ENCODE data around the gene BBOF1.

BBOF1 gene

GRCh38 chr14:74034572-74034971 lies 15.4 kb downstream of the BBOF1 start:
- H3K79me2 ChIP-seq (ENCODE audit: insufficient read depth, low read length) = no peaks in the 10 kb centered on the region
- no peak for DNase-seq

DNA sequence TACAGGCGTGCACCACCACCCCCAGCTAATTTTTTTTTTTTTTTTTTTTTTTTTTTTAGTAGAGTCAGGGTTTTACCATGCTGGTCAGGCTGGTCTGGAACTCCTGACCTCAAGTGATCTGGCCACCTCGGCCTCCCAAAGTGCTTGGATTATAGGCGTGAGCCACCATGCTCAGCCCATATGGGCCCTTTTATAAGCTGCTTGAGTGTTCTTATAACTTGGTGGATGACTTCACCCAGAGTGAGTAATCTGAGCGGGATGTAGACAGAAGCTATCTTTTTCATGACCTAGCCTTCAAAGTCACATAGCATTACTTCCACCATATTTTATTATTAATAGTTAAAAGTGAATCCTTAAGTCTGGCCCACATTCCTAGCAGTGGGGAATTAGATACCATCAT lies 16.4 kb downstream of the BBOF1 start:
- H2AFZ ChIP-seq (ENCODE audit: low read depth, low read length) = no peak overlapping the region
- H3K27ac ChIP-seq (ENCODE audit: low read length) = no peak overlapping the region
- H3K27me3 ChIP-seq (ENCODE audit: insufficient read depth, low read length, poor library complexity) = no peaks in the 10 kb centered on the region
- no peaks in the 10 kb centered on the region for H3K79me2 ChIP-seq (ENCODE audit: insufficient read depth, low read length)
- DNase-seq = no peak
- TF ChIP-seq CTCF (IDR thresholded peaks at IDR 0.05; ENCODE audit: borderline replicate concordance, extremely low read depth, low read length, poor library complexity, severe bottlenecking) = no peak
- TF ChIP-seq EZH2 (IDR thresholded peaks at IDR 0.05; ENCODE audit: borderline replicate concordance, low read depth, low read length, severe bottlenecking) = no peak
- H3K4me3 ChIP-seq (ENCODE audit: low read depth in 1 of 2, low read length in 2 of 2) = no peak overlapping the region
- H3K36me3 ChIP-seq (ENCODE audit: insufficient read depth, low read length) = no peaks in the 10 kb centered on the region
- no peak overlapping the region for H3K4me2 ChIP-seq (ENCODE audit: insufficient read depth, low read length)
- no peaks in the 10 kb centered on the region for H3K9me3 ChIP-seq (ENCODE audit: insufficient read depth, low read length, severe bottlenecking)
- H3K4me1 ChIP-seq (ENCODE audit: insufficient read depth, low read length) = no peaks in the 10 kb centered on the region
- H3K9ac ChIP-seq (ENCODE audit: low read depth, low read length) = no peak overlapping the region
- no peaks in the 10 kb centered on the region for H4K20me1 ChIP-seq (ENCODE audit: insufficient read depth, low read length)
- ATAC-seq (ENCODE audit: insufficient read depth, low read depth) = no peak

More at GRCh38 chr14:74034572-74034971, 15.4 kb downstream of the BBOF1 start:
- no peak overlapping the region for H3K4me2 ChIP-seq (ENCODE audit: insufficient read depth, low read length)
- no peak overlapping the region for H3K9ac ChIP-seq (ENCODE audit: low read depth, low read length)
- H3K27ac ChIP-seq (ENCODE audit: low read length) = no peak overlapping the region
- TF ChIP-seq EZH2 (IDR thresholded peaks at IDR 0.05; ENCODE audit: borderline replicate concordance, low read depth, low read length, severe bottlenecking) = no peak
- TF ChIP-seq CTCF (IDR thresholded peaks at IDR 0.05; ENCODE audit: borderline replicate concordance, extremely low read depth, low read length, poor library complexity, severe bottlenecking) = no peak
- H3K4me1 ChIP-seq (ENCODE audit: insufficient read depth, low read length) = no peaks in the 10 kb centered on the region
- no peak overlapping the region for H2AFZ ChIP-seq (ENCODE audit: low read depth, low read length)
- H4K20me1 ChIP-seq (ENCODE audit: insufficient read depth, low read length) = no peaks in the 10 kb centered on the region
- no peak for ATAC-seq (ENCODE audit: insufficient read depth, low read depth)
- H3K27me3 ChIP-seq (ENCODE audit: insufficient read depth, low read length, poor library complexity) = no peaks in the 10 kb centered on the region
- H3K4me3 ChIP-seq (ENCODE audit: low read depth in 1 of 2, low read length in 2 of 2) = no peak overlapping the region
- H3K36me3 ChIP-seq (ENCODE audit: insufficient read depth, low read length) = no peaks in the 10 kb centered on the region
- H3K9me3 ChIP-seq (ENCODE audit: insufficient read depth, low read length, severe bottlenecking) = no peaks in the 10 kb centered on the region

- peak; percentile 80 for ATAC-seq (ENCODE audit: insufficient read depth, low read depth)
- Histone ChIP-seq H2AFZ (ENCODE audit: low read depth, low read length) (no peak overlapping the region), H3K9me3 (ENCODE audit: insufficient read depth, low read length, severe bottlenecking) (no peaks in the 10 kb centered on the region), H3K27ac (ENCODE audit: low read length) (no peak overlapping the region), H4K20me1 (ENCODE audit: insufficient read depth, low read length) (no peaks in the 10 kb centered on the region), H3K9ac (ENCODE audit: low read depth, low read length) (no peak overlapping the region), H3K4me3 (ENCODE audit: low read depth in 1 of 2, low read length in 2 of 2) (no peak overlapping the region), H3K36me3 (ENCODE audit: insufficient read depth, low read length) (no peaks in the 10 kb centered on the region), H3K4me2 (ENCODE audit: insufficient read depth, low read length) (no peak overlapping the region), H3K27me3 (ENCODE audit: insufficient read depth, low read length, poor library complexity) (no peaks in the 10 kb centered on the region), H3K79me2 (ENCODE audit: insufficient read depth, low read length) (no peaks in the 10 kb centered on the region), H3K4me1 (ENCODE audit: insufficient read depth, low read length) (no peaks in the 10 kb centered on the region)
- TF ChIP-seq EZH2 (IDR thresholded peaks at IDR 0.05; ENCODE audit: borderline replicate concordance, low read depth, low read length, severe bottlenecking) (no peak), CTCF (IDR thresholded peaks at IDR 0.05; ENCODE audit: borderline replicate concordance, extremely low read depth, low read length, poor library complexity, severe bottlenecking) (peak; percentile 81)
- DNase-seq = peak; percentile 22
These were observed 19.1 kb downstream of the BBOF1 start for GRCh38 chr14:74038020-74038859.
